T-helper 1 cell treated with Interleukin-12 subunit alpha and Interleukin-12 subunit beta and Interleukin-4 antibody, amounts not matched to agents 30 ng/mL and 1 ng/mL, for 36 hours (primary cell): Measurements from ENCODE around the gene CPPED1. TPM values are rescaled to one million over a fixed set of nuclear protein-coding genes. Genes with fewer than 3 reads are reported as not detected.

Experiments
- intact Hi-C: fragments of 100-400 bp; cut with micrococcal nuclease; formaldehyde crosslinking; loops from one replicate; pipeline ENCODE4 v1.15.1; 2024
- total RNA-seq: library from RNA; stranded (reverse); gene quantifications from 2 replicates; pipeline ENCODE4 v1.2.3, GENCODE V29; 2022

CPPED1 gene
- total RNA-seq, 1 donor from 2014 or later = 22.9 TPM

DNA sequence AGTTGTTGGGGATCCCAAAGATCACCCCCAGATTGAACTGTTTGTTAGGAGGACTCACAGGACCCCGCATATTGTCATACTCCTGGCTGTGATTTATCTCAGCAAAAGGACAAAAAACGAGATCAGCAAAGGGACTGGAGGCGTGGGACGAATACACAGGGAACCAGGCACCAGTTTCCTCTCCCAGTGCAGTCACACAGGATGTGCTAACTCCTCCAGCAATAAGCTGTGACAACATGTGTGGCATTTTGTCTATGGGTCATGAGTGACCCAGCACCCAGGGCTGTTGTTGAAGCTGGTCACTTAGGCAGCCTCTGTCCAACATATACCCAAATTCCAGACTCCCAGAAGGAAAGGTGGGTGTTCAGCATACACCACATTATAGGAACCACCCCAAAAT lies 60.9 kb downstream of the CPPED1 start:
- intact Hi-C loops = no loop called here

- intact Hi-C loops = no loop called here
Measured at GRCh38 chr16:12740986-12741610, 62.6 kb downstream of the CPPED1 start.

GRCh38 chr16:12739738-12740137 lies 63.9 kb downstream of the CPPED1 start:
- intact Hi-C loops = no loop called here

GRCh38 chr16:12737563-12737962 lies 66.1 kb downstream of the CPPED1 start:
- intact Hi-C loops = no loop called here

DNA sequence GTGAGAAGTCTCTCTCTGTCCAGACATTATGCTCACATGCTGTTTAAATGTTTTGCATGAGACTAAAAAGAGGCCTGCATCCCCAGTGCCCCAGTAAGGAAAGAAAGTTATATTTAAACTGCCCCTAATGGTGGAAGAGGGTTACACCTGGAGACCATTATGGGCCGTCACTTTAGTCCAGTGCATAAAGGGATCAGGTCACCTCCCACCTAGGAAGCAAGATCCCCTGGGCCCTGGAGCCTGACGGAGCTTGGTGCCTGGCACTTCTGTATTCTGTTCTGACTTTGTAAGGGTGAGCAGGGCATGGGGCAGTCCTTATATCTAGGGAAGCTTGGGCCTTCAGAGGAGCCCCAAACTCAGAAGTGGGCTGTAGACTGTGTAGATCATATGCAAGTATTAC lies 67.9 kb downstream of the CPPED1 start:
- intact Hi-C loops = no loop called here

- intact Hi-C loops = no loop called here
Measured at GRCh38 chr16:12732600-12732999, 71.1 kb downstream of the CPPED1 start.

DNA sequence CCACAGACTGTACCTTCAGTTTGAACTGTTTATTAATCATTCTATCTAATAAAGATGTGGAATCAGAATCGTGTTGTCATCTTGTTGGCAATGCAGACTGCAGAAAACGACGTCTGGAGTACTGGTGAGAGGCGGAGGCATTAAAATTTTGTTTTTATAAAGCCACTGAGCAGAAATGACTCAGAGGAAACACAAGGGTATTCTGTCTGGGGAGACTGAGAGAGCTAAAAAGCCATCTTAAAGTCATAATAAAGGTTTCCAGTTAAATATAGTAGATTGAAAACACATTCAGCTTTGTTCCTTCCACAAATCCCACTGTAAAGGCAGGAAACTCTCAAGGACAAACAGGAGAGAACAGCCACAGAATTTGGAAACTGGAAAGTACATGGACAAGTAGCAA lies 74.2 kb downstream of the CPPED1 start:
- intact Hi-C loops = no loop called here

DNA sequence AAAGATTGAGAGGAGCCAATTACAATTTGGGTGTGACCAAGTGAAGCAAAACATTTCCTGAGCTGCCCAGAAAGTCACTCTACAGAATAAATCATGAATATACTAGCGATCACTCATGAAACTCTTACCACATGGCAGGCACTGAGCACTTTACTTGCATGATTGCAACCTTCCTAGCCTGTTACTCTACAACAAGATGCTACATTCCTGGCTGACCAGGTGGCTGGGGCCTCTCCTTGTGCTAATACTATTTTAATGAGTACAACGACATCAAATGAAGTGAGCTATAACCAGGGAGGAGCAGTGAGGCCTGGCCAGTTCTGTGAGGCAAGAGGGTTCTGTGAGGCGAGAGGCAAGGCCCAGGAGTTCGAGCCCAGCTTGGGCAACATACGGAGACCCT lies 75.2 kb downstream of the CPPED1 start:
- intact Hi-C loops = no loop called here

GRCh38 chr16:12724226-12724625 lies 79.5 kb downstream of the CPPED1 start:
- intact Hi-C loops = no loop called here

DNA sequence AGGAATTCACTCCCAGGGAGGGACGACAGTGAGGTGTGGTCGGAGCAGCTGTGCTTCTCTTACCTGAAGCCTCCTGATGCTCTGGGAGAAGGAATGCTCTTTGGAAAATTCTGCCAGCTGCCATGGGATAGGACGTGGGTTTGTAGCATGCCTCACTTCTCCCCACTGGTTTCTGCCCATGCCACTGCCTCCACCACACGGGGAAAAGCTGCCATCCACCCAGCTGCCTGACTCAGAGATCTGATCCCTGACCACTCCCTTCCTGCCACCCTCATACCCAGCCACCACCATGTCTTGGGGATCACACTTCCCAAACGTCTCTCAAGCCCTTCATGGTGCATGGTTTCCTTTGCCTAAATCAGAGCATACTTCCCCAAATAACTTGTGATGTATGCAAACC lies 80.0 kb downstream of the CPPED1 start:
- intact Hi-C loops = no loop called here

DNA sequence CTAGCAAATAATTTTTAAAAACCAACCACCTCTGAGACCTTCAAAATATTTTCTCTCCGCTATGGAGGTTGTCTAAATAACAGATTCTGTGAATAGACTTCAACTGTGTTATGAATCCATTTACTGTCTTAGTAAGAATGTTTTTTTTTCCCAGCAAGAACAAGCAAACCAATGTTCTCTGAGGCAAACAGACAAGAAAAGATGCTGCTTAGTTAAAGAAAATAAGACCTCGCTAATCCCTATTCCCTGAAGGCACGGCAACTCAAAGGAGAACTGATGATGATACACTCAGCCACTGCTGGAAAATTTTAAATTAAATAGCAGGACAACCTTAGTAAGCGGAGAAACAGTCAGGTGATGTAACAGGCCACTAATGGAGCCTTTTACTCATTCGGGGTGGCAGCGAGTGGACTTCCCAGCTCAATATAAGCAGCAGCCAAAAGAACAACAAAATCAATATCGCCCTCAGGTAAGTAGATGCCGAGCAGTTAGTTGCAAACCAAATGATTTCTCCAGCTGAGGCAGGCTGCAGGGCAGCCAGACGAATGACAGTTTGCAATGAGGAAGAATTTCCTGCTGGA lies 81.8 kb downstream of the CPPED1 start:
- intact Hi-C loops = no loop called here

DNA sequence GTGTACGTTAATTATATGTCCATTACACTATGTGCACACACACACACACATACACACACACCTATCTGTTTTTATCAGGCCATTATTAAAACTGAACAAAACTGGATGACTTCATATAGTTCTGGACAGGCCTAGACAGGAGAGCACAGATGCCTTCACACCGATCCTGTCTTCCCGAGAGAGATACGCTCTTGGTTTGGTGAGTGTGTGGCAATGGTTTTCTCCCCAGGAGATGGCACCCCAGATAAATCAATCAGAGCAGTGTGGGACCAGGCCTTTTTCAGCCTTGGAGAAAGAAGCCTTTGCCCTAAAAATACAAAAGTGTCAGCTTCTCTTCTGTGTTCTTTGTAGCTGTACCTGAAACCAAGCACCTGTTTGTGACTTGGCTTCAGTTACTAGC lies 83.7 kb downstream of the CPPED1 start:
- intact Hi-C loops = no loop called here

DNA sequence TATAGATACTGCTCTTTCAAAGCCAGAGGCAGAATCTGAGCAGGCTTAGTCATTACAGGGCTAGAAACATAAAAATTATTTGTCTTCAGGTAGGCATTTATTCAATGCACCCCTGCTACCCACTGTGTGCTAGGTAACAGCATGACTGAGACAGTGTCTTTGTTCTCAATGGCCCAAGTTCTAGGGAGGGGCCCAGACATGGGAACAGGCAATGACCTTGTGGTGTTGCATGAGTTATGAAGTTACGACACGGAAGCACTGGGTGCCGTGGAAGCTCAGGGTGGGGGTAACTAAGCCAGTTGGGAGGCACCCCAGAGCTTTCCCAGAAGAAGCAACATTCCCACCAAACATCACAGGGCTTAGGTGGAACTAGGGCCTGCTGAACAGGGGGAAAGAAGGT lies 87.0 kb downstream of the CPPED1 start:
- intact Hi-C loops = no loop called here

- intact Hi-C loops = no loop called here
Measured at GRCh38 chr16:12709807-12710206, 93.9 kb downstream of the CPPED1 start.

DNA sequence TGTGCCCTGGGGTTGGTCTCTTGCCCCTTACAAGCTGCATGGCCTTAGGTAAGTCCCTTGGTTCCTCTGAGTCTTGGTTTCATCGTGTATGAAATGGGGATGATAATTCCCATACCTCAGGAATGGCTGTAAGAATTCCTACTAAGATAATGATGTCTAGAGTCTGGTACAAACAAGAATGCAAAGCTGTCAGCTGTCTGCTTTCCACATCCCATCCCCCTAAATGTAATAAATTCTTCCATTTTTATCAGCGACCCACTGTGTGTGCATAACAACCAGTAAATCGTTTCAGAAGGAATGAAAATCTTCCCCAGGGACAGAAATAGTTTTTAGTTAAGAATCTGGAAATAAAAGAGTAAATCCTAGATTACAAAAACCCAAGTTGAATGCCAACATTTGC lies 95.4 kb downstream of the CPPED1 start:
- intact Hi-C loops = no loop called here

GRCh38 chr16:12706628-12707027 lies 97.1 kb downstream of the CPPED1 start:
- intact Hi-C loops = no loop called here

- intact Hi-C loops = no loop called here
Measured at GRCh38 chr16:12704492-12705111, 99.1 kb downstream of the CPPED1 start.

DNA sequence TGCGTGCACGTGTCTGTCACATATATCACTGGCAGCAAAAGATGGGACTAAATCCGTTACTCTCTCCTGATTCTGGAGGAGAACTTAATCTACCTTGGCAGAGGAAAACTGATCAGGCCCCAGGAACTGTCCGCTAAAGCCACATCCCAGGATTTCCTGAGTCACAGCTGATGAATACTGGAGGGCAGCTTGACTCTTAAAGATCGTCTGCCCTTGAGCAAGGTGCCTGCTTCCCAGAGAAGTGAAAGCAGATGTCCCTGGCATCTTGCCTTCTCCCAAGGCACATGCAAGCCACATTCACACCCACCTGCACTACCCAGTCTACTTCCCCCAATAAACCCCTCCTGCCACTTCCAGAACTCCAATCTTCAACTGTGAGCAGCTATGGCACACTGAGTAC lies 99.8 kb downstream of the CPPED1 start:
- intact Hi-C loops = no loop called here

GRCh38 chr16:12700161-12700560 lies 103.5 kb downstream of the CPPED1 start:
- intact Hi-C loops = no loop called here

GRCh38 chr16:12699161-12699560 lies 104.5 kb downstream of the CPPED1 start:
- intact Hi-C loops = no loop called here

GRCh38 chr16:12697437-12697836 lies 106.2 kb downstream of the CPPED1 start:
- intact Hi-C loops = no loop called here

DNA sequence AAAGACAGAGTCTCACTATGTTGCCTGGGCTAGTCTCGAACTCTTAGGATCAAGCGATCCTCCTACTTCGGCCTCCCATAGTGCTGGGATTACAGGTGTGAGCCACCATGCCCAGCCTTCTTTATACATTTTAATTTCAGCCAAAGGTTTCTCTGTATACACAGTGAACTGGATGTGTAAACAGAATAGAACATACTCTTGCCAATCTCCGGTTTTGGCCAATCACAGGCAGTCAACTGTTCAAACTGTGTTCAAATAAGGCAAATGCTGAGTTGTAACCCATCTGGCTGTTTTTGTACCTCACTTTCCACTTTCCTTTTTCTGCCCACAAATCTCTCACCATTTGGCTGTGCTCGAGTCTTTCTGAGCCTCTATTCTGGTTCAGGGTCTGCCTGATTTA lies 108.2 kb downstream of the CPPED1 start:
- intact Hi-C loops = no loop called here

DNA sequence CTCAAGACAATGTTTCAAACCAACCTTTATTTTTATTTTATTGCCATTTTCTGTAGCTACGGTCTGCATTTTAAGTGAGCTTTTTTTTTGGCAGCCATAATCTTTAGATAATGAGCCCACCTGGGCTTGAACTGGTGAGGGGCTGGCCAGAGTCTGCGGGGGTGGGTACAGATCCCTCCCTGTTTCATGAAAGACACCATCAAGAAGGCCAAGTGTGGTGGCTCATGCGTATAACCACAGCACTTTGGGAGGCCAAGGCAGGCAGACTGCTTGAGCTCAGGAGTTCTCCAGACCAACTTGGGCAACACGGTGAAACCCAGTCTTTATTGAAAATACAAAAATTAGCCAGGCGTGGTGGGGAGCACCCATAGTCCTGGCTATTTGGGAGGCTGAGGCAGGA lies 113.7 kb downstream of the CPPED1 start:
- intact Hi-C loops = no loop called here
